Activated naive CD4-positive, alpha-beta T cell treated with anti-CD3 and anti-CD28 coated beads, Interleukin-2, amount 50 U/mL, for 16 hours (primary cell): ENCODE results near the gene WNT5B.

ENCODE experiments used
- DNase-seq: peaks from one replicate; pipeline ENCODE4 v3.0.0-alpha.2; 2020

Gene WNT5B

DNA sequence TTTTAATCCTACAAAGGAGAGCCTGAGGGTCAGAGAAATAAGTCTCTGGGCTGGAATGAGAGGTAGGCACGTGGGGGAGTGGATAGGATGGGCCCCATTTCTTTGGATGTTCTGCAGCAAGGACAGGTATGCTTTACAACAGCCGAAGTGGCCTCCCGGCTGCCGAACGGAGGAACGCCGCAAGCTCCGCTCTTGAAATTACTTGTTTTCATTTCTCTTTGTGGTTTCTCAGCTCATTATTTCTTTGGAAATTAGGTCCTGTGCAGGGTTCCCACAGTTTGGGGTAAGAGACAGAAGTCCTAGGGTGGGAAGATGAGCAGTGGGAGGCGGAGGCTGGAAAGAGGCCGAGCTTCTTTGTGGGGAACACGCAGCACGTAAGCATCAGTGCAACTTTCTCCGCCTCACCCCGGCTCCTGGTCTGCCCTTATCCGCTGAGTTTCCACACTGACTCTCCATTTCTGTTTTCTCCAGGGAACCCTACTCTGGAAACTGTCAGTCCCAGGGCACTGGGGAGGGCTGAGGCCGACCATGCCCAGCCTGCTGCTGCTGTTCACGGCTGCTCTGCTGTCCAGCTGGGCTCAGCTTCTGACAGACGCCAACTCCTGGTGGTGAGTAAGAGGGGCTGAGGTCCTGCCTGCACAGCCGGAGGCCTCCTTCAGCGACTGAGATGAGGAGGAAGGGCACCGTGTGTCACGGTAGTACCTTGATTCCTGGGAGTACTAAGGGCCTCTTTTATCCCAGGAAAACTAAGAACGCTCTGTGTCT lies 2.0 kb downstream of the WNT5B start:
- DNase-seq: no peak

DNA sequence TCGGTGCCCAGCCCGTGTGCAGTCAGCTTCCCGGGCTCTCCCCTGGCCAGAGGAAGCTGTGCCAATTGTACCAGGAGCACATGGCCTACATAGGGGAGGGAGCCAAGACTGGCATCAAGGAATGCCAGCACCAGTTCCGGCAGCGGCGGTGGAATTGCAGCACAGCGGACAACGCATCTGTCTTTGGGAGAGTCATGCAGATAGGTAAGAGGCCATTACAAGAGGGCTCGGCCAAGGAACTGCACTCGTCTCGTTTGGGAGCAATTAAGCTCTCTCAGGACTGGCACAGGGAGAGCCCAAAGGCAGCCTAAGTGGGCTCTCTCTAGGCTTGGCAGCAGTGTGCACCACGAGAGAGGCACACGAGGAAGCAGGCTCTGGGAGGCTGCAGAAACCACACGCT lies 3.7 kb downstream of the WNT5B start:
- DNase-seq: no peak

DNA sequence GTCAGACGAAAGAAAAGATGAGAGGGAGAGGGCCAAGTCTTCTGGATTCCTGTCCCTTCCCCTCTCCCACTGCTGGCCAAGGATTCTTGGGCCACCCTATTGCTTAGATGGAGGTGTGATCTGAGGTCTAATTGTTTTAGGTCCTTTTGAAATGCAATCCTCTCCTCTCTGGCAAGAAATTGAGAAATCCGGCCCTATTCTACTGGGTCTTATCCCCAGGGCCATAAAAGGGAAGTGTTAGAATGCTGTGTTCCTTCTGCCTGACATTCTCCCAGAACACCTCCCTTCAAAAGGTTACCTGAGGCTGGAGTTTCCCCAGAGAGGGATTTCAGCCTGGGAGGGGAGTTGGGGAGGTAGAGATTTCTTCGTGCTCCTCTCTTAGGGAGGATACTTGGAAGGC lies 4.4 kb downstream of the WNT5B start:
- DNase-seq: no peak

DNA sequence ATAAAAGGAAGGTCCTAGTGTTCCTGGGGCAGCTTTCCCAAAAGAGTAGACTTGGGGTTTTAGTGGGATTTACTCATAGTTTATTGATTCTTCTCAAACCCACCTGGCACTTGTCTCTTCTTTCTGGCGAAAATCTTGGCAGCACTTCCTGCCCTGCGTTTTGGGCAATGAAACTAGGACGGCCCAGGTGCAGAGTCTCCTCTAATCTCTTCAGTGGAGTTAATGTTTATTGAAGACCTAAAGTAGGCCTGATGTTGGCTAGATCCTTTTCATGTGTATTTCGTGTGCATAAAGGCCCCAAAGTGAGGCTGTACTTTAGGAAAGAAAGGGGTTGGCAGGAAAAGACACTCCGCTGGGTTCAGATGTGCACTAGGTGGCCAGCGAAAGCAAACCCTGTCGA lies 5.1 kb downstream of the WNT5B start:
- no peak for DNase-seq

DNA sequence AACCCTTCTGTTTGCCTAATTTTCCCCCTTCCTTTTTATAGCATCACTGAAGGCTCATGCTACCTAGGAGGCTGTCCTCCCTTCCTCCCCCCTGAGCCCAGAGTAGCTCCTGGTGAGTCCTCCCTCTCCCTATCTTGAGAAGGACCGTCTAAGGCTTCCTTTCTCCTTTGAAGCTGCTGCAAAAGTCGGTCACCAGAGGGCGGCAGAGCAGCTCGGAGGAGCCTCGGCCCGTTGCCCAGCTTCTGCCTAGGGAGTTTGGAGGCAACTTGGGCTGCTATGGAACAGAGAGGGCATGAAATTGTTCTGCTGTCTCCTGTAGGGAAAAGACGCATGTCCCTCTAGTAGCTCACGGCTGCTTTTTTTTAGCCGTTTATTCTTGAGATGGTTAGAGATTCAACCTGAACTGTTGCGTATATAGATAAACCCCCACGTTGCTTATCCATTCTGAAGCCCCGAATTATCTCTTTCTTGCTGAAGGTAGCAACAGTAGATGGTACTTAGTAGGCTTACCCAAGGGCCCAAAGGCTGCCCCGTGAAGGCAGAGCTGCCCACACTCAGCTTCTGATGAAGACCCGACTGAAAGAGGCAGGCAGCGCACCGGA lies 5.7 kb downstream of the WNT5B start:
- peak; percentile 66 for DNase-seq

DNA sequence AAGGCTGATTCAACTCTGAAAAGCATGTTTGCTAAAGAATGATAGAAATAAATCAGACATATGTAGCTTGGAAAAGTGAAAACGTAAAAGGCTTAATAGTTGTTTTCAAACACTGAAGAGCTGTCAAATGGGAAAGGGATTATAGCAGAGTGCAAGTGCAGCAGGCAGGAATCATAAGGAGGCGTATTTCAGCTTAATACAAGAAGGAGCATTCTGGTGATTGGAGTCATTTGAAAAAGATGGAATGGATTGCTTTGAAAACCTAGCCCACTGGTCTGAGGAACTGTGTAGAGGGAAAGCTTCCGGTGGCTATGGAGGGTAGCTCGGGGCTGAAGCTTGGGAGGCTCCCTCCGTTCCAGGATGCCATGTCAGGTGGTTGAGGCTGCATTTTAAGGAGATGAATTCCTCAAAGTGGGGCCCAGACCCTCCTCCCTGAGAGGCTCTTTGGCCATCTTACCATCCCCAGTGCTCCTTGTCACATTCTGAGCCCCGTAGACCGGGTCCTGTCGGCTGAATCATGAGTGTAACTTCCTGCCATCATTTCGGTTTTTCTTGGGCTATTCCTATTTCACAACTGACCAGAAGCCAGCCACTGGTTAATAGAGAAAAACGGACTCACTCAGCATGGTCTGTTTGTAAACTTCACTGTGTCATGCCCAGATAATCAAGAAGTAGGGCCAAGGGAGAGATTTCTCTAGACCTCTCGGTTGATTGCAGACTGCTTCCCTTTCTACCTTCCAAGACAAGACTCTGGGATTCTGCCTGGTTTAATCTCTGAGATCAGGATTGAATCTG lies 6.5 kb downstream of the WNT5B start:
- no peak for DNase-seq

DNA sequence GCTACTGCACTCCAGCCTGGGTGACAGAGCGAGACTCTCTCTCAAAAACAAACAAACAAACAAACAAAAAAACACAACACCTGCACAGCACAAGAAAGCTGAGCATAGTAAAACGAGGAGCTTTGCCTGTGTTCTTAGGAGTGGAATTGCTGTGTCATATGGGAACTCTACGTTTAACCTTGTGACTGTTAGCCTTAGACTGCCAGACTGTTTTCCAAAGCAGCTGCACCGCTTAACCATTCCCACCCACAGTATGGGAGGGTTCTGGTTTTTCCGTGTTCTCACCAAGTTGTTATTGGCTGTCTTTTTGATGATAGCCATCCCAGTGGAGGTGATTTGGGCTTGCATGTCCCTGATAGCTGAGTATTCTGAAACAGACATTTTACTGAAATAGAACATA lies 9.2 kb downstream of the WNT5B start:
- no peak for DNase-seq

DNA sequence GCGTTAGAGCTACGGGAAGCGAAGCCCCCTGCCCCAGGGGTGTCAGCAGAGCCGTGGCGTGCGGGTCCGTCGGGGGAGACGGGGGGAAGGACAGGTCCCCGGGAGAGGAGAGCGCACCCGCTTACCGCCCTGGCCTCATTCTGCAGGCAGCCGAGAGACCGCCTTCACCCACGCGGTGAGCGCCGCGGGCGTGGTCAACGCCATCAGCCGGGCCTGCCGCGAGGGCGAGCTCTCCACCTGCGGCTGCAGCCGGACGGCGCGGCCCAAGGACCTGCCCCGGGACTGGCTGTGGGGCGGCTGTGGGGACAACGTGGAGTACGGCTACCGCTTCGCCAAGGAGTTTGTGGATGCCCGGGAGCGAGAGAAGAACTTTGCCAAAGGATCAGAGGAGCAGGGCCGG lies 10.5 kb downstream of the WNT5B start:
- no peak for DNase-seq

DNA sequence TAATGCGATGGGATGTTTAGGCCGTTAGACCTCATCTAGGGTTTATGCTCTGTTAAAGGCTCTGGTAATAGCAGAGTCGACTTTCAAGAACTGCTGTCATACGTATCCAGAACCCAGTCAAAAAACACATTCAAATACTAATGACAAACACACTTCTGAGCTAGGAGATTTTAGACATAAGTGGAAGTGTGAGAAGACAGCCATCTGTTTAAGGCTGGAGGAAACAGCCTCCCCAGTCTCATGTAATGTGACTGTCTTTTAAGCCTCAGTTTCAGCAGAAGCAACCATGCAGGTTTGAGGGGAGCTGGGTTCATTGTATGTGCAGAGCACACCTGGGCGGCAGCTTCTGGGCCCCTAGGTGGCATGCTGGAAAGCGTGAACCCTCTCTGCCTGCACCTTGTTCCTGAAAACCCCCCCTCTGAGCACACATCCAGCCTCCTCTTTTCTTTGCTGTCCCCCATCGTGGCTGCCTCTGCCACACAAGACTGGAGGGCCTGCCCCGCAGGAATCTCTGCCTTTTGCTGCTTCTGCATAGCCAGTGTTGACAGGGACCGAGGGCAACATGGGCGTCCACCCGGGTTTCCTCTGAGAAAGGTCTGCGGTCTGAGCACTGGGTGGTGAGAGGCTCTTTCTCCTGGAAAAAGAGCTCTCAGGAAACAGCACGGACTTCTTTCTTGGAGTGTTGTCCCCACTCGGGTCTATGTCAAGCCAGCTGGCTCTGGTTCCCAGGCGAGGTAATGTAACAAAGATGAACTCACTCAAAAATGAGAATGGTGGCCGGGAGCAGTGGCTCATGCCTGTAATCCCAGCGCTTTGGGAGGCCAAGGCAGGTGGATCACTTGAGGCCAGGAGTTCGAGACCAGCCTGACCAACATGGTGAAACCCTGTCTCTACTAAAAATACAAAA lies 11.6 kb downstream of the WNT5B start:
- no peak for DNase-seq

DNA sequence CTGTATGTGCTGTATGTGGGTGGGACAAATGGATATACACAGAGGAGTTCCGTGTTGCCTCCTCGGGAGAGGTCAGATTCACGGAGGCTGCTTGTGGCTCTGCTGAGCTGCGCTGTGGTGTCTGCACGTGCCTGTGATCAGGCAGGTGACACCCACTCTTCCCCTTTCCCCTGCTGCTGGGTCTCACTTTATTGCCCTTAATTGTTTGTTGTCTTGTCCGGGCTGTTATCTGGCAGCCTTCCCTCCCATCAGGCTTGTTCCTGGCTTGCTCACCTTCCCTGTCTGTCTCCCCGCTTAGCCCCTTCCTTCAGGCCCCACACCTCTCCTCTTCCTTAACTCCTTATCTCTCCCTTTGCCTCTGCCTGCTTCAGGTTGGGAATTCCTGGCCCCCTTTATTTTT lies 13.5 kb downstream of the WNT5B start:
- DNase-seq: no peak

DNA sequence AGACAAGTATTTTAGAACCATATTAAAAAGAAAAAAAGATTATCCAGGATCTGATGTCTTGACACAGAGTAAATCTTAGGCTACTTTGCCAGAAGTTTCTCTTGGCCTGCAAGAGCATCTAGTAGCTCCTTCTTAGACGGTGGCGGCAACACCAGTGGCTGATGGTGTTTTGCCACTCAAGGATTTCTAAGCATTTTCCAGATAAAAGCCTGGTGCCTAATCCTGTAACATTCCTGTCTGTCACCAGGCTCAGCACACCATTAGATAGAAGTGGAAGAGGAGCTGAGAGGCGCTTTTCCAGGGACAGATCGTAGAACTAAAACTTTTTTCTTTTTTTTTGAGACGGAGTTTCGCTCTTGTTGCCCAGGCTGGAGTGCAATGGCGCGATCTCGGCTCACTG lies 14.0 kb downstream of the WNT5B start:
- DNase-seq: no peak

DNA sequence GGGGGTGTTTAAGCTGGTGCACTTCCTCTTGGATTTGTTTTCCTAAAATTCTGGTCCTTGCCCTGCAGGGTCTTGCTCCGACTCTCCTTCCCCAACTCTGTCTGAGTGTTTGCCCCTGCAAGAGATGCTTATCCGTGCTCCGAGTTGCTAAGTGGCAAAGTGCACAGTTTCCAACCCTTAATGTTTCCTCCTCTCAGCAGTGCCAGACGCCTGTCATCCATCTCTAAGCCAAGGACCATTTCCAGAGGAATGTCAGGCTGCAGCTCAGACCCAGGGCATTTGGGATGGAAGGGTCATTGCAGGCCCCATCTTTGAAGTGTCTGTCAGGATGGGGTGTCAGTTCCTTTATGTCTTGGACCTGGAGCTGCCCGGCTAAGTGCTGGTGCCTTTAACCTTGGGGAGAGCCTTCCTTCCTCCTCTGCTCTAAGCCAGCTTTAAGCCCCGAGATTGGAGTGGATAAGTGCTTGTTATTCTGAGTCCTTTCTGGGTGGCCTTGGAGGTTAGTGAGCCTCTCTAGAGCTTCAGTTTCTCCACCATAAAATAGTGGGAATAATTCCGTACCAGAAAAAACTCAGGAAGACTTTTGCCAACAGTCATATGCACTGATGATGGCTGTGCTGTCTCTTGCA lies 15.0 kb downstream of the WNT5B start:
- DNase-seq: no peak

DNA sequence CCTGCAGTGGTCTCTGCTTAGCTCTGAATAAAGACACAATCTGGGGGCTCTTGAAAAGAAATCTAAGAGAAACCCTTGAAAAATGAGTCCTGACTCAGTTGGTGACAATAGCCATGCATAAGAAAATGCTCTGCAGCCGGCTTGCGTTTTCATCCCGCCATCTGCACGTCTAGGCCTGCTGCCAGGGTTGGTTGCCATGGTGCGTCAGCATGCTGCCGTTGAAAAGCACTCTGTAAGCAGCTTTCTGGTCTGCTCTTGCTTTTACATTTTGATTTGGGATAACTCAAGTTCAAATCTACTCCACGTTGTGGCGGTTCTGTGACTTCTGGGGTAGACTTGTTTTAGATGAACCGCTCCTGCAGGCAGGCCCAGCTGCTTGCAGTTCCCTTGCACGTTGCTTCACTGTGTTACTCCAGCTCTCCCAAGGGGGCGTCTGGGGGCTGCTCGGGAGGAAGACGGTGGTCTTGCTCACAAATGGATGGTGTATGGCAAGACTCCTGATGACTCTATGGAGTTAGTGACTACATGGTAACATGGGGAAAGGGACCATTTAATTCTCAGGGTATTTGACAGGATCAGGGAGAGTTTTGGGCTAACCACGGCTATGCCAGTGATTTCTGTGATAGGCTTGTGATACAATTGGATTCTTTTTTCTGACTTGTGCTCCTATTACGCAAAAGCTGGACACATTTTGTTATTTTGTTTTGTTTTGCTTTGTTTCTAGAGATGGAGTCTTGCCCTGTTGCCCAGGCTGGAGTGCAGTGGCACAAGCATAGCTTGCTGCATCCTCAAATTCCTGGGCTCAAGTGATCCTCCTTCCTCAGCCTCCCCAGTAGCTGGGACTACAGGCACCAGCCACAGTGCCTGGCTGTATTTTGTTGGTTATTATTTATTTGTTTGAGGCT lies 15.8 kb downstream of the WNT5B start:
- no peak for DNase-seq

DNA sequence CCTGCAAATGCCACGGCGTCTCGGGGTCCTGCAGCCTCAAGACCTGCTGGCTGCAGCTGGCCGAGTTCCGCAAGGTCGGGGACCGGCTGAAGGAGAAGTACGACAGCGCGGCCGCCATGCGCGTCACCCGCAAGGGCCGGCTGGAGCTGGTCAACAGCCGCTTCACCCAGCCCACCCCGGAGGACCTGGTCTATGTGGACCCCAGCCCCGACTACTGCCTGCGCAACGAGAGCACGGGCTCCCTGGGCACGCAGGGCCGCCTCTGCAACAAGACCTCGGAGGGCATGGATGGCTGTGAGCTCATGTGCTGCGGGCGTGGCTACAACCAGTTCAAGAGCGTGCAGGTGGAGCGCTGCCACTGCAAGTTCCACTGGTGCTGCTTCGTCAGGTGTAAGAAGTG lies 16.8 kb downstream of the WNT5B start:
- no peak for DNase-seq

DNA sequence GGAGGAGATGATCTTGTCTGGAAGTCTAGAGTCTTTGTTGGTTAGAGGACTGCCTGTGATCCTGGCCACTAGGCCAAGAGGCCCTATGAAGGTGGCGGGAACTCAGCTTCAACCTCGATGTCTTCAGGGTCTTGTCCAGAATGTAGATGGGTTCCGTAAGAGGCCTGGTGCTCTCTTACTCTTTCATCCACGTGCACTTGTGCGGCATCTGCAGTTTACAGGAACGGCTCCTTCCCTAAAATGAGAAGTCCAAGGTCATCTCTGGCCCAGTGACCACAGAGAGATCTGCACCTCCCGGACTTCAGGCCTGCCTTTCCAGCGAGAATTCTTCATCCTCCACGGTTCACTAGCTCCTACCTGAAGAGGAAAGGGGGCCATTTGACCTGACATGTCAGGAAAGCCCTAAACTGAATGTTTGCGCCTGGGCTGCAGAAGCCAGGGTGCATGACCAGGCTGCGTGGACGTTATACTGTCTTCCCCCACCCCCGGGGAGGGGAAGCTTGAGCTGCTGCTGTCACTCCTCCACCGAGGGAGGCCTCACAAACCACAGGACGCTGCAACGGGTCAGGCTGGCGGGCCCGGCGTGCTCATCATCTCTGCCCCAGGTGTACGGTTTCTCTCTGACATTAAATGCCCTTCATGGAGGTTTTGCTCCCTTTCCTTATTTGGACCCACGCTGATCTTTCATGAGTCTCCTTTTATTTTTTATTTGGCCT lies 17.7 kb downstream of the WNT5B start:
- no peak for DNase-seq

DNA sequence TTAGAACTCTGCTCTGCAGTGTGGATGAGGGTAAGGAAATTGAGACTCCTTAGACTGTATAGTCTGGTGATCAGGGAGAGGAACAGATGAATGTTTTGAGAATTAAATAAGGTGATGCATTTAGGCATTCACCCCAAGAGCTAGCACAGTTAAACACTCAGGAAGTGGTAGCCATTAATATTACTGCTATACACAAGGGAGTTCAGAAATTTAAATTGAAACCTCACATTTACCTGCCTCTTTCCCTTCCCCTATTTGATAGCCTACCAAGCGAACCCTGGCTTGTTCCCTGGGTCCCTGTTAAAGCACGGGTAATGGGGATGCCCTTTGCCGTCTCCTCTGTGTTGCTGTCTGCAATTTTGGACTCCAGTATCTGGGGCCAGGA lies 18.2 kb downstream of the WNT5B start:
- DNase-seq: no peak

DNA sequence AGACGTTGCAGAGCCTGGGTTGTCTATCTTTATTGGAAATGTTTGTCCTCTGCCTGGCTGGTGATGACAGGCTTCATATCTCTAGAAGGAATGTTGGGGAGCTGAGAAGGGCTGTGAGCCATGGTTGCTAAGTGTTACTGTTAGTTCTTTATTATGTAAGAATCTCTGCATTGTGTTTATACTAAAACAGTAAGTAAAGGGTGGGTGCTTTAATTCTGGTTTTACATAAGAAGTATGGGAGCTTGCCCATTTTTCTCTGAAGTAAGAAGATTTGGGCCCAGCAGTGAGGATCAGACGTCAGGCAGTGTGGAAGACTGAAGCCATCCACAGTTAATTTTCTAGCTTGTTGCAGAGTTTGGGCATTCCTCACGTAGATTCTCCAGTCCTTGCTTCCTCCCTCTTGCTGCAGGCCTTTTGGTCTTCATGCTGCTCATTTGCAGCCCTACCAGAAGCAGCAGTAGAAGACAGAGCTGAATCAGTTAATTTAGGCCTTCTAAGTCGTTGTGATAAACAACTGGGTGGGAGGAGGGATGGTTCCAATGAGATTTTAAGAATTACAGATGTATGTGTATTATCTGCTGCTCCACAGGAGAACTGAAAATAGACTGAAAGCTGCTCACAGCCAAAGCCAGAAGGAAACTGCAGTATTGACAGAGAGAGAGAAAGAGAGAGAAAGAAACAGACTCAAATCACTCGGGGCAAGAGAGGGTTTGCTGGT lies 21.4 kb downstream of the WNT5B start:
- no peak for DNase-seq

DNA sequence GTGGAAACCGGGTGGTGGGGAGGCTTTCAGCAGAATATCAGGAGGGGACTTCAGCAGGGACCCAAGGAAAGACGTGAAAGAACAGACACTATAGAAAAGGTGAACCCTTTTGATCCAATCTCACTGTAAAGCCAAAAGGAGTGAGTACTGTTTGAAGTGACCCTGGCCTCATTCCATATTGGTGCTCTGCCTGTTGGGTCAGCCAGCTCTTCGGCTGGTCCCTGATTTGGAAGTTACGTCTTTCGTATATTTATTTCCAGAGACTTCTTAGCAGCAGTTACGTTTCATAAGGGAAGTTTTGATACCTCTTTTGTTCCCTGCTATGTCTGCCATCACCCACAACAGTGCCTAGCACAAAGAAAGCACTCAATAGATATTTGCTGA lies 21.9 kb downstream of the WNT5B start:
- no peak for DNase-seq

DNA sequence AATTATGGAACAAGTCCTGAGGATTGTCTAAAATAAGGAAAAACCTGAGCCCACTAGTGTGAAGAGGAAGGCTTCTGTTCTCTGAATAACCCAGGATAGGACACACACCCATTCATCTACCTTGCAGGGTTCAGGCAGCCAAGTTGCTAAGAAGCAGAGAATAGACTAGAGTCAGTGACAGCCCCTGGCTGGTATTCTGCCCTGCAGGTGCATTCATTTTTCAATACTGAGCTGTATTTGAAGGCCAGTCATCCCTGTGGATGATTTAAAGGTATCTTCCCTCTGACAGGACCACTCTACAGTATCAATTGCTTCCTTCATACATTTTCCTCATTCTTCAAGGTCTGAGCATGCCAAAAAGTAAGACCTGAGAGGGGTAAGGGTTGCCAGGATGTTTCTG lies 22.9 kb downstream of the WNT5B start:
- no peak for DNase-seq

DNA sequence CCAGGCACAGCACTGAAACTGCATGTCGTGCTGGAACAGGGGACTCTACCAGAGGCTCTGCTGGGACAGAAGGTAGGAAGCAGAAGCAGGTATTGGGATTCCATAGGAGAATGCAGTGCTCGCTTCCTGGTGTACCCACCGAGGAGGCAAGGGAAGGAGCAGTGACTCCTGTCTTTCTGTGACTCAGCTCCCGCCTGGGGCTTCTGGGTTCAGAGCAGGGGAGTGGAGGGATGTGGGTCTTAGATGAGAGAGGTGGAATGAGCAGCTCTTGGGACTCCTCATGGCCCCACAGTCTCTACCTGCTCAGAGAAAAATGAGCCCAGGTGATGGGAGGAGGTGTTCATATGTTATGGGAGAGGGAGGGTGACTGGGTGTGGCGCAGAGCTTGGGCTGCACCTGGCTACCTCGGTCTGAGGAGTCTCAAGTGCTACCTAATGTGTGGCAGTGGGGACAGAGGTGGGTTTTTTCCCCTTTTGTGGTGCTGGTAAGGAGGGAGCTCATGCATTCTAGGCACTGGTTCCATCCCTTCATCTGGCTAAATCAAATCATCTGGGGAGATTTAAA lies 26.3 kb downstream of the WNT5B start:
- no peak for DNase-seq
